BE2C (cell line): ENCODE results near the gene C18orf63.

Source experiments
- DNase-seq: peaks from one replicate; pipeline ENCODE4 v3.0.0-alpha.2; 2020
- H3K27me3 ChIP-seq: fragments of 250-450 bp; sonication (Bioruptor Pico); 2 replicates; pipeline ENCODE4 v1.5.1; 2020; ENCODE audit warnings: mild to moderate bottlenecking
- H3K36me3 ChIP-seq: fragments of 250-450 bp; sonication (Bioruptor Pico); 2 replicates; pipeline ENCODE4 v1.5.1; 2020; ENCODE audit warnings: mild to moderate bottlenecking
- H3K4me1 ChIP-seq: fragments of 250-450 bp; sonication (Bioruptor Pico); 2 replicates; pipeline ENCODE4 v1.5.1; 2020
- H3K4me3 ChIP-seq: 2 replicates; pipeline ENCODE4 v1.5.1; 2011; ENCODE audit warnings: low read depth, low read length
- H3K9me3 ChIP-seq: fragments of 250-450 bp; sonication (Bioruptor Pico); 2 replicates; pipeline ENCODE4 v1.5.1; 2020
- CTCF ChIP-seq: IDR thresholded peaks from 2 replicates; pipeline ENCODE4 v1.5.1; 2012; ENCODE audit warnings: mild to moderate bottlenecking, low read depth, low read length

The C18orf63 gene

GRCh38 chr18:74375999-74376398 is 60.4 kb downstream of the C18orf63 start:
- no peak overlapping the region for H3K4me3 ChIP-seq
- H3K4me1 ChIP-seq = no peaks in the 10 kb centered on the region
- no peaks in the 10 kb centered on the region for H3K27me3 ChIP-seq
- no peak for TF ChIP-seq CTCF
- DNase-seq = no peak
- no peaks in the 10 kb centered on the region for H3K36me3 ChIP-seq
- no peaks in the 10 kb centered on the region for H3K9me3 ChIP-seq

GRCh38 chr18:74376523-74376922 is 60.9 kb downstream of the C18orf63 start:
- no peaks in the 10 kb centered on the region for H3K9me3 ChIP-seq
- no peaks in the 10 kb centered on the region for H3K4me1 ChIP-seq
- no peaks in the 10 kb centered on the region for H3K27me3 ChIP-seq
- no peaks in the 10 kb centered on the region for H3K36me3 ChIP-seq
- no peak overlapping the region for H3K4me3 ChIP-seq
- DNase-seq = no peak
- no peak for TF ChIP-seq CTCF

GRCh38 chr18:74377776-74378175 is 62.1 kb downstream of the C18orf63 start:
- Histone ChIP-seq H3K4me1 (no peaks in the 10 kb centered on the region), H3K27me3 (no peaks in the 10 kb centered on the region), H3K4me3 (no peak overlapping the region), H3K36me3 (no peaks in the 10 kb centered on the region), H3K9me3 (no peaks in the 10 kb centered on the region)
- no peak for TF ChIP-seq CTCF
- DNase-seq = no peak

- Histone ChIP-seq H3K36me3 (no peaks in the 10 kb centered on the region), H3K9me3 (no peaks in the 10 kb centered on the region), H3K4me3 (no peak overlapping the region), H3K27me3 (no peaks in the 10 kb centered on the region), H3K4me1 (no peaks in the 10 kb centered on the region)
- DNase-seq = no peak
- no peak for TF ChIP-seq CTCF
Measured at GRCh38 chr18:74378179-74378682, 62.6 kb downstream of the C18orf63 start.

- H3K27me3 ChIP-seq = no peaks in the 10 kb centered on the region
- TF ChIP-seq CTCF = no peak
- DNase-seq = no peak
Measured at GRCh38 chr18:74380916-74381315, 65.3 kb downstream of the C18orf63 start.

GRCh38 chr18:74381621-74382295 is 66.1 kb downstream of the C18orf63 start:
- no peak for TF ChIP-seq CTCF

More at GRCh38 chr18:74380916-74381315, 65.3 kb downstream of the C18orf63 start:
- H3K36me3 ChIP-seq = no peaks in the 10 kb centered on the region
- no peak overlapping the region for H3K4me3 ChIP-seq
- H3K9me3 ChIP-seq = no peaks in the 10 kb centered on the region
- no peaks in the 10 kb centered on the region for H3K4me1 ChIP-seq

More at GRCh38 chr18:74381621-74382295, 66.1 kb downstream of the C18orf63 start:
- Histone ChIP-seq H3K36me3 (no peaks in the 10 kb centered on the region), H3K4me1 (no peaks in the 10 kb centered on the region), H3K4me3 (no peak overlapping the region), H3K27me3 (no peaks in the 10 kb centered on the region), H3K9me3 (no peaks in the 10 kb centered on the region)
- no peak for DNase-seq
